Measurements from ENCODE around the gene SCCPDH. TPM values are rescaled to one million over a fixed set of nuclear protein-coding genes. Genes with fewer than 3 reads are reported as not detected.

The SCCPDH gene
- total and polyA plus RNA-seq, 9 of the 15 experiments (the other 6 are each of a cell fraction or from before 2014, with no cell fraction given), result 7.0 to 61.9 (median 38.3) TPM

- TF ChIP-seq RAD21 (CRISPR knock-in tag; conservative IDR thresholded peaks at IDR 0.05 in 1 of 2, IDR thresholded peaks at IDR 0.05 in 1 of 2), result peak; percentile 67 to 80
- no peak for TF ChIP-seq PHF20 (IDR thresholded peaks at IDR 0.05; ENCODE audit: partially characterized antibody)
- no peak; a peak in 1 of 4 replicates for TF ChIP-seq TEAD1 (CRISPR knock-in tag; IDR thresholded peaks at IDR 0.05)
- TF ChIP-seq PRDM10 (IDR thresholded peaks at IDR 0.05; ENCODE audit: partially characterized antibody), result peak; percentile 63
- TF ChIP-seq RFX7 (CRISPR knock-in tag; IDR thresholded peaks at IDR 0.05), result no peak
- TF ChIP-seq RBM34 (IDR thresholded peaks at IDR 0.05; ENCODE audit: borderline replicate concordance, insufficient read depth, low read length), result no peak
- TF ChIP-seq TOE1 (IDR thresholded peaks at IDR 0.05; ENCODE audit: borderline replicate concordance), result 0 out of 2 replicates have a peak, but pooled peaks have one; percentile 21
- TF ChIP-seq TOE1 (CRISPR knock-in tag; IDR thresholded peaks at IDR 0.05; ENCODE audit: borderline replicate concordance, low read depth), result no peak
- no peak for TF ChIP-seq SNIP1 (IDR thresholded peaks at IDR 0.05; ENCODE audit: low read depth)
- TF ChIP-seq ZNF785 (CRISPR knock-in tag; IDR thresholded peaks at IDR 0.05), result no peak
- TF ChIP-seq HMGXB4 (CRISPR knock-in tag; IDR thresholded peaks at IDR 0.05), result no peak
- no peak for TF ChIP-seq ZNF175 (CRISPR knock-in tag; IDR thresholded peaks at IDR 0.05; ENCODE audit: low read depth)
- no peak for TF ChIP-seq HDGF (IDR thresholded peaks at IDR 0.05)
- no peak for TF ChIP-seq HNRNPL (IDR thresholded peaks at IDR 0.05; ENCODE audit: low read depth, low read length)
- TF ChIP-seq ZNF445 (CRISPR knock-in tag; IDR thresholded peaks at IDR 0.05; ENCODE audit: low read depth), result no peak
- no peak for TF ChIP-seq OTX1 (CRISPR knock-in tag; IDR thresholded peaks at IDR 0.05)
- TF ChIP-seq ZEB2 (IDR thresholded peaks at IDR 0.05), result no peak
- TF ChIP-seq MCM7 (IDR thresholded peaks at IDR 0.05), result no peak
- TF ChIP-seq TCF7L2 (IDR thresholded peaks at IDR 0.05; ENCODE audit: low read depth, low read length), result no peak
- TF ChIP-seq ZNF217 (CRISPR knock-in tag; IDR thresholded peaks at IDR 0.05), result no peak
- TF ChIP-seq USF2 (CRISPR knock-in tag; IDR thresholded peaks at IDR 0.05), result no peak
- no peak for TF ChIP-seq RBM22 (IDR thresholded peaks at IDR 0.05; ENCODE audit: low read depth, low read length, poor library complexity, severe bottlenecking)
Measured at GRCh38 chr1:246689409-246690008, 34.7 kb upstream of the SCCPDH start (continued).
